Placental epithelial cell (primary cell): ENCODE results near the gene SLC7A14. TPM values are rescaled to one million over a fixed set of nuclear protein-coding genes. Genes with fewer than 3 reads are reported as not detected.

Source experiments
- total RNA-seq: library from RNA; depleted of rRNA; stranded (reverse); fragments of >200 nt; gene quantifications from 2 replicates; pipeline ENCODE4 v1.2.3, GENCODE V29; 2012

SLC7A14 gene
- total RNA-seq = under 0.01 TPM in 1 of 2 replicates, not detected in the other

DNA sequence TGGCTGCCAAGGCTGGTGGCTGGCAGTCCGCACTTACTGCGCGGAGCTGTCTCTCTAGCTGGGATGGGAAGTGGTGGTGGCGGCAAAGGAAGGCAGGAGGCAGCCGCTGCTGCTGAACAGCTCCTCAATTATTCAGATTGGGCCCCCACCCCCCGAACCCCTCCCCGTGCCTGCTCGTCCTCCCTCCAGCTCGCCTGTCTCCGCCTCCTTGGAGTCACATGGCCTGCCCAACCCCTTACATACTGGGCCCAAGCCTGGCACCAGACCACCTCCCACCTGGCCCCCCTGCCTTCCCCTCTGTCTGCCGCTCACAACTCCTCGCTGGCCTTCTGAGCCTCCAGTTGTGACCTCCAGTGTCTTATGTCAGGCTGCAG, at the start of gene SLC7A14:
Gene SLC7A14, minus strand, starts transcription at position 139 of the 374 bp plus-strand sequence. CDS start 59,139 bp downstream, outside the sequence.

DNA sequence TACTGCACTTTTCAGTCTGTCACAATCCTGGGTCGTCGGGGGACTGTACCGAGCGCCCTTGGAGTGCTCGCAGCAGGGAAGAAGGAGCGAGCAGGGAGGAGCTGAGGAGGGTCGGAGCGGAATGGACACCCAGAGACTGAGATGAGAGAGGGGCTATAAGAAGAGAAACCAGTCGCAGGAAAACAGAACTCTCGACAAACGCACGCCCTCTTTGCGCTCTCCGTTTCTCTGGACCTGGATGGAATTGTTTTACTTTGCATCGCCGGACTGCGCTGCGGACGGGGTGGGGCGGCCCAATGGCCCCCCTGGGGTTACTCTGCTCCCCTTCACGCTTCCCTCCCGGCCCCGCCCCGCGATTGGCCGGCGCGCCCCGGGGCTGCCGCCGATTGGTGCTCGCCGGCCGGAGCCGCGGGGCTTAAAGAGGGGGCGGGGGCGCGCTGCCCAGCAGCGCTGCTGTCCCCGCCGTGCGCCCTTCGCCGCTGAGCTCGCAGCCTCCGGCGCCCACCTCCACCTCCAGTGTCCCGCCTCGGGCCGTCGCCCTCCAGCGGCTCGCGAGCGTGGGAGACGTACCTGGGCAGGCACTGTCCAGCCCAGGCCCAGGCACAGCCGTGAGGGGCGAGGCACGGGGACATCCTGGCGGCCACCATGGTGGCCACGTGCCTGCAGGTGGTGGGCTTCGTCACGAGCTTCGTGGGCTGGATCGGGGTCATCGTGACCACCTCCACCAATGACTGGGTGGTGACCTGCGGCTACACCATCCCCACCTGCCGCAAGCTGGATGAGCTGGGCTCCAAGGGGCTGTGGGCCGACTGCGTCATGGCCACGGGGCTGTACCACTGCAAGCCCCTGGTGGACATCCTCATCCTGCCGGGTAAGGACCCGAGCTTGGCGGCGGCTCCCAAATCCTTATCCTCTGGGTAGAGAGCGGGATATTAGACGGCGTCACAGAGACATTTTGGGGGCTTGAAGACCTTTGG, 167.2 kb downstream of the SLC7A14 start, which contains the start of gene CLDN11:
Gene CLDN11, plus strand, starts transcription at position 447 of the 977 bp plus-strand sequence. Its CDS starts 199 bp downstream, at position 646.

Other genes starting within 250 kb of the SLC7A14 start
- 66.0 and 71.8 TPM in 2 replicates for gene SKIL, start 228.4 kb downstream of the SLC7A14 start, total RNA-seq
- 2.4 TPM in 2 replicates for gene CLDN11, start 167.2 kb downstream of the SLC7A14 start, total RNA-seq